Erythroblast (primary cell): ENCODE measurements around the gene LSM10.

Source experiments
- DNase-seq, 2 experiments: peaks; one replicate each; lab custom pipeline; 2025; lab: John Stamatoyannopoulos, UW
- GATA1 ChIP-seq: IDR thresholded peaks from 2 replicates; pipeline ENCODE4 v1.6.1; 2011; ENCODE audit warnings: low read depth, mild to moderate bottlenecking, control low read depth, low read length, moderate library complexity
- POLR2A ChIP-seq: IDR thresholded peaks from 2 replicates; pipeline ENCODE4 v1.6.1; 2011; ENCODE audit warnings: mild to moderate bottlenecking, low read length

Gene LSM10

GRCh38 chr1:36397378-36398230 lies at the start of gene LSM10:
TSS of gene LSM10 (minus strand) at chr1:36397908. CDS start at chr1:36394129, 3,779 bp downstream.
- peak; percentile 93 to 96 for DNase-seq
- TF ChIP-seq POLR2A (peak; percentile 93), GATA1 (no peak)

GRCh38 chr1:36447450-36447849 lies 49.7 kb upstream of the LSM10 start:
- no peak for TF ChIP-seq POLR2A
- no peak for TF ChIP-seq GATA1
- no peak for DNase-seq

GRCh38 chr1:36446746-36447145 lies 49.0 kb upstream of the LSM10 start:
- no peak for DNase-seq
- TF ChIP-seq GATA1 (no peak), POLR2A (no peak)

GRCh38 chr1:36446271-36446670 lies 48.6 kb upstream of the LSM10 start:
- DNase-seq, result peak; percentile 31 to 39
- TF ChIP-seq GATA1 (no peak), POLR2A (no peak)

- DNase-seq, result no peak
- TF ChIP-seq POLR2A (no peak), GATA1 (no peak)
Measured at GRCh38 chr1:36443297-36443696, 45.6 kb upstream of the LSM10 start.

GRCh38 chr1:36442337-36442736 lies 44.6 kb upstream of the LSM10 start:
- DNase-seq, result no peak
- TF ChIP-seq POLR2A (no peak), GATA1 (no peak)

GRCh38 chr1:36440646-36441045 lies 42.9 kb upstream of the LSM10 start:
- TF ChIP-seq POLR2A, result no peak
- no peak for TF ChIP-seq GATA1
- DNase-seq, result no peak

GRCh38 chr1:36440044-36440443 lies 42.3 kb upstream of the LSM10 start:
- no peak for DNase-seq
- TF ChIP-seq POLR2A (no peak), GATA1 (no peak)

- no peak for DNase-seq
- TF ChIP-seq POLR2A (no peak), GATA1 (no peak)
Measured at GRCh38 chr1:36438715-36439114, 41.0 kb upstream of the LSM10 start.

GRCh38 chr1:36436821-36437220 lies 39.1 kb upstream of the LSM10 start:
- no peak for DNase-seq
- no peak for TF ChIP-seq GATA1
- TF ChIP-seq POLR2A, result no peak

GRCh38 chr1:36433102-36433501 lies 35.4 kb upstream of the LSM10 start:
- no peak for TF ChIP-seq POLR2A
- no peak for TF ChIP-seq GATA1
- DNase-seq, result no peak

GRCh38 chr1:36432616-36433015 lies 34.9 kb upstream of the LSM10 start:
- DNase-seq, result no peak
- TF ChIP-seq GATA1 (no peak), POLR2A (no peak)

GRCh38 chr1:36425791-36426190 lies 28.1 kb upstream of the LSM10 start:
- DNase-seq, result no peak

GRCh38 chr1:36421649-36422048 lies 23.9 kb upstream of the LSM10 start:
- TF ChIP-seq GATA1, result no peak
- no peak for TF ChIP-seq POLR2A
- DNase-seq, result no peak

More at GRCh38 chr1:36425791-36426190, 28.1 kb upstream of the LSM10 start:
- no peak for TF ChIP-seq GATA1
- TF ChIP-seq POLR2A, result no peak

- peak; percentile 79 to 91 for DNase-seq
- TF ChIP-seq GATA1 (no peak), POLR2A (no peak)
Measured at GRCh38 chr1:36420836-36421317, 23.2 kb upstream of the LSM10 start.
